SK-N-SH treated with all-trans-retinoic acid at 6 μM for 48 hours (cell line): ENCODE results near the gene ZSWIM7.

Experiments used
- ARNTL ChIP-seq: fragments of 450-650 bp; formaldehyde crosslinking; IDR thresholded peaks from 2 replicates; pipeline ENCODE4 v1.5.0; 2020; ENCODE audit warnings: low read depth, mild to moderate bottlenecking, moderate library complexity, borderline replicate concordance
- ISL1 ChIP-seq: fragments of 250-450 bp; sonication (Bioruptor Pico); IDR thresholded peaks from 2 replicates; pipeline ENCODE4 v2.1.2; 2022; ENCODE audit warnings: mild to moderate bottlenecking, moderate library complexity
- ZNF565 ChIP-seq: fragments of 450-650 bp; formaldehyde crosslinking; conservative IDR thresholded peaks from 2 replicates; pipeline ENCODE4 v1.5.0; 2020; ENCODE audit warnings: low read depth, mild to moderate bottlenecking, moderate library complexity
- TF ChIP-seq, protein P1 (sequence below): fragments of 250-450 bp; sonication (Bioruptor Pico); IDR thresholded peaks from 2 replicates; pipeline ENCODE4 v1.5.0; 2020; ENCODE audit warnings: mild to moderate bottlenecking, moderate library complexity

DNA sequence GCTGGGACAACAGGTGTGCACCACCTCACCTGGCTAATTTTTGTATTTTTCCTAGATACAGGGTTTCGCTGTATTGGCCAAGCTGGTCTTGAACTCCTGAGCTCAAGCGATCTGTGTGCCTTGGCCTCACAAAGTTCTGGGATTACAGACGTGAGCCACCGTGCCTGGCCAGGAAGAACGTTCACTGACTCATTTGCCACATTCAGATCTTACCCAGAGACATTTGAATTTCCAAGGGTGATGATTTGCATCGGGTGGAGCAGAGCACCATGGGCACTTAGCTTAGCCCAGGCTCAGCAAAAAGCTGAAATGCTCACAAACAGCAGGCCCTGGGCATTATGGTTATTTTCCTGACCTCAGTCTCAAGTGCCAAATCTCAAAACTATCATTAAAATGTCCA is 69.1 kb downstream of the ZSWIM7 start:
- TF ChIP-seq, protein P1, sequence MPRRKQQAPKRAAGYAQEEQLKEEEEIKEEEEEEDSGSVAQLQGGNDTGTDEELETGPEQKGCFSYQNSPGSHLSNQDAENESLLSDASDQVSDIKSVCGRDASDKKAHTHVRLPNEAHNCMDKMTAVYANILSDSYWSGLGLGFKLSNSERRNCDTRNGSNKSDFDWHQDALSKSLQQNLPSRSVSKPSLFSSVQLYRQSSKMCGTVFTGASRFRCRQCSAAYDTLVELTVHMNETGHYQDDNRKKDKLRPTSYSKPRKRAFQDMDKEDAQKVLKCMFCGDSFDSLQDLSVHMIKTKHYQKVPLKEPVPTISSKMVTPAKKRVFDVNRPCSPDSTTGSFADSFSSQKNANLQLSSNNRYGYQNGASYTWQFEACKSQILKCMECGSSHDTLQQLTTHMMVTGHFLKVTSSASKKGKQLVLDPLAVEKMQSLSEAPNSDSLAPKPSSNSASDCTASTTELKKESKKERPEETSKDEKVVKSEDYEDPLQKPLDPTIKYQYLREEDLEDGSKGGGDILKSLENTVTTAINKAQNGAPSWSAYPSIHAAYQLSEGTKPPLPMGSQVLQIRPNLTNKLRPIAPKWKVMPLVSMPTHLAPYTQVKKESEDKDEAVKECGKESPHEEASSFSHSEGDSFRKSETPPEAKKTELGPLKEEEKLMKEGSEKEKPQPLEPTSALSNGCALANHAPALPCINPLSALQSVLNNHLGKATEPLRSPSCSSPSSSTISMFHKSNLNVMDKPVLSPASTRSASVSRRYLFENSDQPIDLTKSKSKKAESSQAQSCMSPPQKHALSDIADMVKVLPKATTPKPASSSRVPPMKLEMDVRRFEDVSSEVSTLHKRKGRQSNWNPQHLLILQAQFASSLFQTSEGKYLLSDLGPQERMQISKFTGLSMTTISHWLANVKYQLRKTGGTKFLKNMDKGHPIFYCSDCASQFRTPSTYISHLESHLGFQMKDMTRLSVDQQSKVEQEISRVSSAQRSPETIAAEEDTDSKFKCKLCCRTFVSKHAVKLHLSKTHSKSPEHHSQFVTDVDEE (CRISPR knock-in tag), result no peak
- TF ChIP-seq ISL1 (CRISPR knock-in tag), result no peak
- TF ChIP-seq ARNTL (CRISPR knock-in tag), result no peak
- no peak for TF ChIP-seq ZNF565
